OCI-LY3 (cell line): Measurements from ENCODE around the gene OR2T11.

ENCODE experiments used
- H2AFZ ChIP-seq: fragments of 200-600, 300-600 bp; shearing (Covaris generic); 2 replicates; pipeline ENCODE4 v1.6.0; 2014; ENCODE audit warnings: antibody characterized with exemption, low read depth, low read length
- H3K27ac ChIP-seq: fragments of 200-600, 300-600 bp; sonication (generic); 2 replicates; pipeline ENCODE4 v1.5.1; 2014; ENCODE audit warnings: mild to moderate bottlenecking, low read length, moderate library complexity, mixed read lengths
- H3K27me3 ChIP-seq: fragments of 200-600, 300-600 bp; sonication (generic); 2 replicates; pipeline ENCODE4 v1.6.1; 2014; ENCODE audit warnings: low read depth, low read length, mixed read lengths
- H3K36me3 ChIP-seq: fragments of 200-600, 300-600 bp; sonication (generic); replicated peaks from 2 replicates; pipeline ENCODE3; 2014; ENCODE audit warnings: low read depth, low read length, mixed read lengths
- H3K4me1 ChIP-seq: fragments of 300-600, 200-600 bp; sonication (generic); 2 replicates; pipeline ENCODE4 v1.6.1; 2014; ENCODE audit warnings: low read length, mixed read lengths
- H3K4me2 ChIP-seq: fragments of 200-600, 300-600 bp; sonication (generic); 2 replicates; pipeline ENCODE4 v1.6.1; 2014; ENCODE audit warnings: low read length, mixed read lengths
- H3K4me3 ChIP-seq: fragments of 300-600, 200-600 bp; sonication (generic); 2 replicates; pipeline ENCODE4 v1.5.1; 2014; ENCODE audit warnings: antibody characterized with exemption, mild to moderate bottlenecking, low read length, moderate library complexity
- H3K79me2 ChIP-seq: fragments of 300-600, 200-600 bp; shearing (Covaris generic); 2 replicates; pipeline ENCODE4 v1.6.1; 2014; ENCODE audit warnings: mild to moderate bottlenecking, low read length, mixed read lengths
- H3K9ac ChIP-seq: fragments of 300-600, 200-600 bp; shearing (Covaris generic); 2 replicates; pipeline ENCODE4 v1.6.0; 2014; ENCODE audit warnings: mild to moderate bottlenecking, low read length, moderate library complexity
- H3K9me3 ChIP-seq: fragments of 200-600, 300-600 bp; shearing (Covaris generic); 2 replicates; pipeline ENCODE4 v1.6.1; 2014; ENCODE audit warnings: low read length, mixed read lengths; ENCODE audit not compliant: insufficient read depth
- H4K20me1 ChIP-seq: fragments of 200-600, 300-600 bp; sonication (generic); 2 replicates; pipeline ENCODE4 v1.6.1; 2016; ENCODE audit warnings: low read length, mixed read lengths; ENCODE audit not compliant: insufficient read depth
- EZH2phosphoT487 ChIP-seq: fragments of 200-600 bp; shearing (Covaris generic); IDR thresholded peaks from 2 replicates; pipeline ENCODE4 v1.6.1; 2018; ENCODE audit warnings: antibody characterized with exemption, mixed run types, low read depth
- TF ChIP-seq, protein P1 (sequence below): fragments of 200-600, 300-600 bp; sonication (generic); IDR thresholded peaks from 2 replicates; pipeline ENCODE4 v1.5.1; 2014; ENCODE audit warnings: antibody characterized with exemption, low read length, low read depth

The OR2T11 gene

DNA sequence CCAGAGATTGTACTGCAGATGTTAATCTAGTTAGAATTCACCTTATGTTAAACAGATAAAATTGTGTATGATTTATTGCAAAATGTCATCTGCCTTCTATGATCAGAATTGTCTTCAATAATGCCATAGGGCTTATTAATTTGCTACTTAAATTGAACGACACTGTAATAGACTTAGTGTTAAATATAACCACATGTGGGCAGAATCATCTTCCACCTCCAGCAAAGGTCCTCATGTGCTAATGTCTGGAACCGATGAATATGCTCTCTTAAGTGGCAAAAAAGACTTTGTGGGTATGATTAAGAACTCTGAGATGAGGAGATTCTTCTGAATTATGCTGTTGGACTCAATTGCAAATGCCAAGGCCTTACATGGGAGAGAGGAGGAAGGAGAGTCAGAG is 4.3 kb downstream of the OR2T11 start:
- H2AFZ ChIP-seq: no peak overlapping the region
- no peak overlapping the region for H3K9ac ChIP-seq
- no peak overlapping the region for H3K4me3 ChIP-seq
- no peaks in the 10 kb centered on the region for H3K79me2 ChIP-seq
- H3K27me3 ChIP-seq: no peaks in the 10 kb centered on the region
- H3K36me3 ChIP-seq: no peaks in the 10 kb centered on the region
- H3K27ac ChIP-seq: no peak overlapping the region
- no peaks in the 10 kb centered on the region for H3K9me3 ChIP-seq
- H3K4me1 ChIP-seq: no peaks in the 10 kb centered on the region
- no peak overlapping the region for H3K4me2 ChIP-seq
- no peak for TF ChIP-seq EZH2phosphoT487
- TF ChIP-seq, protein P1, sequence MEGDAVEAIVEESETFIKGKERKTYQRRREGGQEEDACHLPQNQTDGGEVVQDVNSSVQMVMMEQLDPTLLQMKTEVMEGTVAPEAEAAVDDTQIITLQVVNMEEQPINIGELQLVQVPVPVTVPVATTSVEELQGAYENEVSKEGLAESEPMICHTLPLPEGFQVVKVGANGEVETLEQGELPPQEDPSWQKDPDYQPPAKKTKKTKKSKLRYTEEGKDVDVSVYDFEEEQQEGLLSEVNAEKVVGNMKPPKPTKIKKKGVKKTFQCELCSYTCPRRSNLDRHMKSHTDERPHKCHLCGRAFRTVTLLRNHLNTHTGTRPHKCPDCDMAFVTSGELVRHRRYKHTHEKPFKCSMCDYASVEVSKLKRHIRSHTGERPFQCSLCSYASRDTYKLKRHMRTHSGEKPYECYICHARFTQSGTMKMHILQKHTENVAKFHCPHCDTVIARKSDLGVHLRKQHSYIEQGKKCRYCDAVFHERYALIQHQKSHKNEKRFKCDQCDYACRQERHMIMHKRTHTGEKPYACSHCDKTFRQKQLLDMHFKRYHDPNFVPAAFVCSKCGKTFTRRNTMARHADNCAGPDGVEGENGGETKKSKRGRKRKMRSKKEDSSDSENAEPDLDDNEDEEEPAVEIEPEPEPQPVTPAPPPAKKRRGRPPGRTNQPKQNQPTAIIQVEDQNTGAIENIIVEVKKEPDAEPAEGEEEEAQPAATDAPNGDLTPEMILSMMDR: no peak
- H4K20me1 ChIP-seq: no peaks in the 10 kb centered on the region

DNA sequence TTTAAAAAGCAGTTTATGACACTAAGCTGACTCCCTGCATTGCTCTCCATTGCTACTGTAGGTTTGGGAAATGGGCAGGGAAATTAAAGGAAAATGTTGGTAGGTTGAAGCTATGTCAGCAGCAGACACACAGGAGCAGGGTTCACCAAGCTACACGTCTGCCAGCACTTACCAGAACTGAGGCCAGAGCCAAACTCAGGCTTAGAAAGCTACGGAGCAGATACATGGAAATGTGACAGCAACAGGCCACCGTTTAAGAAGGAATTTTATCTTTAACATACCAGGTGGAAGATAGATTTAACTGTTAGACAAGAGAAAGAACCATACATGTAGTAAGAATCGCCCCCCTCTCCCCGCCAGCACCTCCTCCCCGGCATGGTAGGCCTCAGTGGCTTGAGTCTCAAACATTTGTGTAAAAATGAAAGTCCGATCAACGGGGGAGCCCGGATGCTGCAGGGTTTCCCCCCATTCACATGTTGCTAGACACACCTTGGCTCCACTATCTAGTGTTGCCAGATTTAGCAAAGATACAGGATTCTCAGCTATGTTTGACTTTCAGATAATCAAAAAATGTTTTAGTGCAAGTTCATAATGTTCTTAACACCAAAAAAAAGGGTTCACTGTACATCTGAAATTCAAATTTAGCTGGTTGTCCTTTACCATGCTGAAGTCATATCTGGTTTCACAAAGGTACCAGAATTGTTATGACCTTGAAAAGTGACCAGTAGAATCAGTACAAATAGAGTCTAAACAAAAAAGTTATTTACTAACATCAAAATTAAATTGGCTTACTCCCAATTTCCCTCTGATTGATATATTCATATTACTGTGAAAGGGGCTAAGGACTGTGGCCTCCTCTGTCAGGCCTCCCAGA is 6.7 kb downstream of the OR2T11 start:
- H3K27me3 ChIP-seq: no peaks in the 10 kb centered on the region
- H3K9ac ChIP-seq: no peak overlapping the region
- no peak overlapping the region for H3K4me3 ChIP-seq
- no peaks in the 10 kb centered on the region for H3K36me3 ChIP-seq
- TF ChIP-seq, protein P1: no peak
- no peak for TF ChIP-seq EZH2phosphoT487
- no peak overlapping the region for H2AFZ ChIP-seq
- H4K20me1 ChIP-seq: no peaks in the 10 kb centered on the region
- no peaks in the 10 kb centered on the region for H3K79me2 ChIP-seq
- H3K4me1 ChIP-seq: no peaks in the 10 kb centered on the region
- H3K27ac ChIP-seq: no peak overlapping the region
- H3K9me3 ChIP-seq: no peaks in the 10 kb centered on the region
- no peak overlapping the region for H3K4me2 ChIP-seq

DNA sequence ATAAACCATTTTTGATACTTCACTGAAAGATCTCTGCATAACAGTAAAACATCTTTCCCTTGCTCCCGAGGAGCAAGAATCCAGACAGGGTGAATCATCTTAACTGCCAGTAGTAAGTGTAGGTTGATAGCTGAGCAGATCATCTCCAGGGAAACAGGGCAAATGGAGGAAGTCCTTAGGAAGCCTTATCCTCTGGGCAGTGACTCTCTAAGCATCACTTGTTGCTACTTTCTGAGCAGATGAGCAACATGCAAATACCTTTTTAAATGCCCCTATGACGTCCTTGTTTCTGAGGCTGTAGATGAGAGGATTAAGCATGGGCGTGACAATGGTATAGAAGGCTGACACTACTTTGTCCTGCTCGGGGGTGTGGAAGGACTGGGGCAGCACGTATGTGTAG is 8.9 kb downstream of the OR2T11 start:
- no peaks in the 10 kb centered on the region for H3K9me3 ChIP-seq
- no peaks in the 10 kb centered on the region for H3K4me1 ChIP-seq
- no peak overlapping the region for H2AFZ ChIP-seq
- H3K36me3 ChIP-seq: no peaks in the 10 kb centered on the region
- H3K79me2 ChIP-seq: no peaks in the 10 kb centered on the region
- H3K9ac ChIP-seq: no peak overlapping the region
- no peak overlapping the region for H3K27ac ChIP-seq
- no peaks in the 10 kb centered on the region for H3K27me3 ChIP-seq
- no peaks in the 10 kb centered on the region for H4K20me1 ChIP-seq
- no peak overlapping the region for H3K4me3 ChIP-seq
- no peak overlapping the region for H3K4me2 ChIP-seq
- TF ChIP-seq, protein P1: no peak
- TF ChIP-seq EZH2phosphoT487: no peak

DNA sequence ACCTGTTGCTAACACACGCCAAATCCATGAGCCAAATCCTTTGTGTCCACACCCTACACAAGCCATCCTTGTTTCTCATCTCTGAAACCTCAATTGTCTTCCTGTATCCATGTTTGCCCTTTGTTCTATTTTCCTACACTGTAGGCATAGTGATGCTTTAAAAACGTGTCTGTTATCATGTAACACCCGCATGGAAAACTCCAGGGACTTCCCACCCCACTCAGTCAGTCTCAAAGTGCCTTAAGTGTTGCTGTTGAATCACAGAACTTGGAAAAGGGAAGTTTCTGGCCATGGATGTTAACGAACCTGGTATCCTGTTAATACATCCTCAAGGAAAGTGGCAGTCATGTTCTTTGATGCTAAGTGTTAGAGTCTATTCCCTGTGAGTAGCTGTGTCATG is 9.7 kb downstream of the OR2T11 start:
- no peak overlapping the region for H3K27ac ChIP-seq
- no peak overlapping the region for H3K9ac ChIP-seq
- no peaks in the 10 kb centered on the region for H3K4me1 ChIP-seq
- H2AFZ ChIP-seq: no peak overlapping the region
- H3K4me3 ChIP-seq: no peak overlapping the region
- H3K9me3 ChIP-seq: no peaks in the 10 kb centered on the region
- H4K20me1 ChIP-seq: no peaks in the 10 kb centered on the region
- no peaks in the 10 kb centered on the region for H3K27me3 ChIP-seq
- TF ChIP-seq EZH2phosphoT487: no peak
- TF ChIP-seq, protein P1: no peak
- no peak overlapping the region for H3K4me2 ChIP-seq
- H3K36me3 ChIP-seq: no peaks in the 10 kb centered on the region
- no peaks in the 10 kb centered on the region for H3K79me2 ChIP-seq
